ENCODE data around the gene METTL27. TPM values are rescaled to one million over a fixed set of nuclear protein-coding genes. Genes with fewer than 3 reads are reported as not detected.
"Not testable (repeated sequence)": the region's sequence is repeated elsewhere in the genome, so short reads cannot be mapped to it uniquely, and the experiment has no call there.

The METTL27 gene
- total RNA-seq (2014; rRNA removed; shearing (Covaris generic)): 2.3 and 3.1 TPM in 2 replicates

- peak; percentile 95 for DNase-seq (ENCODE audit: low spot score)
Measured at GRCh38 chr7:73842067-73842976, at the start of gene METTL27. Gene METTL27 (minus strand): TSS chr7:73842516. CDS start chr7:73842140, 376 bp downstream.

GRCh38 chr7:73891178-73891885, 49.0 kb upstream of the METTL27 start:
- DNase-seq (ENCODE audit: low spot score): no peak

GRCh38 chr7:73890555-73891147, 48.3 kb upstream of the METTL27 start:
- DNase-seq (ENCODE audit: low spot score): no peak

GRCh38 chr7:73888959-73889358, 46.6 kb upstream of the METTL27 start:
- peak; percentile 63 for DNase-seq (ENCODE audit: low spot score)

- DNase-seq (ENCODE audit: low spot score): no peak
Measured at GRCh38 chr7:73887762-73888161, 45.4 kb upstream of the METTL27 start.

GRCh38 chr7:73885975-73886798, 43.9 kb upstream of the METTL27 start:
- DNase-seq (ENCODE audit: low spot score): no peak

GRCh38 chr7:73885433-73885974, 43.2 kb upstream of the METTL27 start:
- no peak for DNase-seq (ENCODE audit: low spot score)

GRCh38 chr7:73884867-73885422, 42.6 kb upstream of the METTL27 start:
- DNase-seq (ENCODE audit: low spot score): not testable (repeated sequence)

GRCh38 chr7:73882047-73882402, 39.7 kb upstream of the METTL27 start:
- DNase-seq (ENCODE audit: low spot score): no peak

GRCh38 chr7:73881352-73882046, 39.2 kb upstream of the METTL27 start:
- no peak for DNase-seq (ENCODE audit: low spot score)

GRCh38 chr7:73880755-73881328, 38.5 kb upstream of the METTL27 start:
- DNase-seq (ENCODE audit: low spot score): no peak

GRCh38 chr7:73879977-73880681, 37.8 kb upstream of the METTL27 start:
- DNase-seq (ENCODE audit: low spot score): no peak

GRCh38 chr7:73876973-73877372, 34.7 kb upstream of the METTL27 start:
- DNase-seq (ENCODE audit: low spot score): no peak

GRCh38 chr7:73876361-73876760, 34.0 kb upstream of the METTL27 start:
- DNase-seq (ENCODE audit: low spot score): no peak

GRCh38 chr7:73872056-73872908, 30.0 kb upstream of the METTL27 start:
- DNase-seq (ENCODE audit: low spot score): no peak

GRCh38 chr7:73871163-73872011, 29.1 kb upstream of the METTL27 start:
- no peak for DNase-seq (ENCODE audit: low spot score)

- peak; percentile 36 for DNase-seq (ENCODE audit: low spot score)
Measured at GRCh38 chr7:73870041-73870492, 27.8 kb upstream of the METTL27 start.

Data from A172 (cell line).